ENCODE results near the gene TMEM119. TPM values are rescaled to one million over a fixed set of nuclear protein-coding genes. Genes with fewer than 3 reads are reported as not detected.

The TMEM119 gene
- polyA plus RNA-seq, 1 of the 3 experiments (the other 2 are of a cell fraction), result 25.7 TPM

GRCh38 chr12:108627134-108627920 lies 29.4 kb upstream of the TMEM119 start:
- Histone ChIP-seq H3K4me1 (ENCODE audit: control insufficient read depth in 1 of 2, insufficient read depth in 2 of 2, low read depth in 1 of 2, low read length in 1 of 2) (peaks cover 14 to 29% of the 10 kb centered on the region in 2 experiments; a peak in 3 of 4 replicates), H3K9ac (no peak overlapping the region), H3K27me3 (ENCODE audit: insufficient read depth) (no peaks in the 10 kb centered on the region), H2AFZ (ENCODE audit: low read depth) (no peak overlapping the region), H3K79me2 (ENCODE audit: insufficient read depth) (no peaks in the 10 kb centered on the region; the same call in 1 of the 2 replicates), H3K9me3 (no peaks in the 10 kb centered on the region), H3K4me3 (ENCODE audit: low read depth in 2 of 2, low read length in 1 of 2) (no peak overlapping the region), H3K4me2 (no peak overlapping the region), H4K20me1 (ENCODE audit: insufficient read depth) (no peaks in the 10 kb centered on the region), H3K36me3 (replicated peaks in 1 of 2; ENCODE audit: control insufficient read depth in 1 of 2, insufficient read depth in 2 of 2, low read length in 1 of 2) (no peaks in the 10 kb centered on the region), H3K27ac (ENCODE audit: low read depth in 2 of 2, low read length in 1 of 2) (no peak overlapping the region), H3F3A (replicated peaks; ENCODE audit: insufficient read depth) (peaks cover 19% of the 10 kb centered on the region), H3K9me2 (no peaks in the 10 kb centered on the region)
- WGBS (ENCODE audit: low lambda C conversion rate), result 91% methylated on average over 8 of the region's 8 CpGs
- DNase-seq, result no peak
- ChIA-PET POLR2A (no interaction called here), CTCF (interaction anchor here (1.1 to 7.4 kb wide), 3 partner anchors 10 to 57 kb away, joined by 6 to 62 read pairs (median 6); no protein-coding TSS in a partner anchor)
- no peak for TF ChIP-seq FOXM1 (IDR thresholded peaks at IDR 0.05; ENCODE audit: low read depth)
- no peak for TF ChIP-seq TEAD4 (IDR thresholded peaks at IDR 0.05; ENCODE audit: borderline replicate concordance, insufficient read depth)
- TF ChIP-seq FOSL2 (IDR thresholded peaks at IDR 0.05; ENCODE audit: borderline replicate concordance, low read depth), result no peak
- no peak for TF ChIP-seq NFIC (IDR thresholded peaks at IDR 0.05; ENCODE audit: borderline replicate concordance)
- TF ChIP-seq USF1 (IDR thresholded peaks at IDR 0.05; ENCODE audit: borderline replicate concordance, low read depth), result no peak
- TF ChIP-seq TAF1 (IDR thresholded peaks at IDR 0.05; ENCODE audit: borderline replicate concordance, low read depth, low read length), result no peak
- no peak for TF ChIP-seq MEF2A (IDR thresholded peaks at IDR 0.05; ENCODE audit: borderline replicate concordance, low read depth)

- H3K4me3 ChIP-seq (ENCODE audit: low read depth in 2 of 2, low read length in 1 of 2), result no peak overlapping the region
- H3K27me3 ChIP-seq (ENCODE audit: insufficient read depth), result no peaks in the 10 kb centered on the region
- no peak overlapping the region for H3K9ac ChIP-seq
- H3F3A ChIP-seq (replicated peaks; ENCODE audit: insufficient read depth), result peaks cover 7% of the 10 kb centered on the region
- H3K9me2 ChIP-seq, result no peaks in the 10 kb centered on the region
- H4K20me1 ChIP-seq (ENCODE audit: insufficient read depth), result no peaks in the 10 kb centered on the region
- H3K79me2 ChIP-seq (ENCODE audit: insufficient read depth), result no peaks in the 10 kb centered on the region; the same call in 1 of the 2 replicates
- ChIA-PET CTCF (interaction anchor here (19.2 kb wide), 1 partner anchor 59 kb away, joined by 503 read pairs; the partner anchor contains the start of genes ISCU and SART3), POLR2A (no interaction called here)
- 93% methylated on average over 3 of the region's 3 CpGs for WGBS (ENCODE audit: low lambda C conversion rate)
- no peak overlapping the region for H3K27ac ChIP-seq (ENCODE audit: low read depth in 2 of 2, low read length in 1 of 2)
- no peaks in the 10 kb centered on the region for H3K9me3 ChIP-seq
- H3K4me1 ChIP-seq (ENCODE audit: control insufficient read depth in 1 of 2, insufficient read depth in 2 of 2, low read depth in 1 of 2, low read length in 1 of 2), result peaks cover 8 to 22% of the 10 kb centered on the region in 2 experiments; a peak in 3 of 4 replicates
- H2AFZ ChIP-seq (ENCODE audit: low read depth), result no peak overlapping the region
- H3K36me3 ChIP-seq (replicated peaks in 1 of 2; ENCODE audit: control insufficient read depth in 1 of 2, insufficient read depth in 2 of 2, low read length in 1 of 2), result no peaks in the 10 kb centered on the region
- DNase-seq, result no peak
- TF ChIP-seq USF2 (IDR thresholded peaks at IDR 0.05; ENCODE audit: borderline replicate concordance, low read depth, low read length) (no peak), FOSL2 (IDR thresholded peaks at IDR 0.05; ENCODE audit: borderline replicate concordance, low read depth) (no peak), RCOR1 (IDR thresholded peaks at IDR 0.05; ENCODE audit: low read length) (no peak)
- no peak overlapping the region for H3K4me2 ChIP-seq
These were observed 27.3 kb upstream of the TMEM119 start for GRCh38 chr12:108625228-108625627.
